GM23338 (cell line): ENCODE results near the gene GABRA1. TPM values are rescaled to one million over a fixed set of nuclear protein-coding genes. Genes with fewer than 3 reads are reported as not detected.

ENCODE experiments used
- ATAC-seq: fragments of 200-7000 bp; cut with Tn5 transposase; 3 replicates; pipeline ENCODE4 v1.9.1; 2020
- DNase-seq: peaks from one replicate; pipeline ENCODE4 v3.0.0-alpha.2; 2015; ENCODE audit warnings: low spot score
- H2AFZ ChIP-seq: fragments of 200-600 bp; sonication (generic); 2 replicates; pipeline ENCODE4 v1.8.0; 2016; ENCODE audit warnings: antibody characterized with exemption, mild to moderate bottlenecking, moderate library complexity
- H3F3A ChIP-seq: fragments of 200-600 bp; sonication (generic); replicated peaks from 2 replicates; pipeline ENCODE4 v1.8.0; 2017; ENCODE audit warnings: antibody characterized with exemption, mixed run types, low read depth
- H3K27ac ChIP-seq: fragments of 200-600 bp; sonication (generic); 2 replicates; pipeline ENCODE4 v1.6.1; 2016; ENCODE audit warnings: low read depth
- H3K27me3 ChIP-seq: fragments of 200-600 bp; sonication (generic); 2 replicates; pipeline ENCODE4 v1.8.0; 2016; ENCODE audit warnings: mild to moderate bottlenecking, mixed run types, moderate library complexity; ENCODE audit not compliant: insufficient read depth
- H3K36me3 ChIP-seq: fragments of 200-600 bp; sonication (generic); 2 replicates; pipeline ENCODE4 v1.8.0; 2016; ENCODE audit warnings: mild to moderate bottlenecking; ENCODE audit not compliant: insufficient read depth
- H3K4me1 ChIP-seq: fragments of 200-600 bp; sonication (generic); 2 replicates; pipeline ENCODE4 v1.8.0; 2016; ENCODE audit warnings: mild to moderate bottlenecking, moderate library complexity; ENCODE audit not compliant: insufficient read depth
- H3K4me2 ChIP-seq: fragments of 200-600 bp; sonication (generic); 2 replicates; pipeline ENCODE4 v1.7.1; 2017; ENCODE audit warnings: mixed run types
- H3K4me3 ChIP-seq: fragments of 200-600 bp; sonication (generic); 2 replicates; pipeline ENCODE4 v1.6.1; 2016; ENCODE audit warnings: mixed run types
- H3K79me2 ChIP-seq: fragments of 200-600 bp; sonication (generic); replicated peaks from 2 replicates; pipeline ENCODE4 v1.8.0; 2017; ENCODE audit warnings: mild to moderate bottlenecking; ENCODE audit not compliant: insufficient read depth
- H3K9me2 ChIP-seq: fragments of 200-600 bp; sonication (generic); 2 replicates; pipeline ENCODE4 v1.8.0; 2017; ENCODE audit not compliant: insufficient read depth
- H4K20me1 ChIP-seq: fragments of 200-600 bp; sonication (generic); replicated peaks from 2 replicates; pipeline ENCODE4 v1.8.0; 2017; ENCODE audit warnings: mild to moderate bottlenecking; ENCODE audit not compliant: insufficient read depth
- H3K27ac Mint-ChIP-seq: 2 replicates; pipeline ENCODE4 v1.8.0; 2020; ENCODE audit warnings: inconsistent platforms, mild to moderate bottlenecking, moderate library complexity, mixed read lengths
- H3K27me3 Mint-ChIP-seq: 3 replicates; pipeline ENCODE4 v1.8.0; 2022; ENCODE audit warnings: low read depth, mild to moderate bottlenecking, moderate library complexity, mixed read lengths, inconsistent platforms; ENCODE audit not compliant: insufficient read depth, poor library complexity
- H3K36me3 Mint-ChIP-seq: 3 replicates; pipeline ENCODE4 v1.8.0; 2021; ENCODE audit warnings: low read depth, mild to moderate bottlenecking, inconsistent platforms, moderate library complexity, mixed read lengths
- H3K4me1 Mint-ChIP-seq: 3 replicates; pipeline ENCODE4 v1.8.0; 2020; ENCODE audit warnings: mild to moderate bottlenecking, inconsistent platforms, mixed read lengths
- H3K4me3 Mint-ChIP-seq: 3 replicates; pipeline ENCODE4 v1.8.0; 2021; ENCODE audit warnings: moderate library complexity, mild to moderate bottlenecking, inconsistent platforms, mixed read lengths
- H3K9me3 Mint-ChIP-seq: 3 replicates; pipeline ENCODE4 v1.8.0; 2020; ENCODE audit warnings: moderate library complexity, mild to moderate bottlenecking, inconsistent platforms, mixed read lengths
- CREB1 ChIP-seq: fragments of 250-450 bp; sonication (Bioruptor Pico); IDR thresholded peaks from 2 replicates; pipeline ENCODE4 v1.5.0; 2020; ENCODE audit warnings: low read depth, mild to moderate bottlenecking, moderate library complexity
- EZH2 ChIP-seq: fragments of 200-600 bp; sonication (generic); IDR thresholded peaks from one replicate; pipeline ENCODE4 v1.8.0; 2017; ENCODE audit warnings: antibody characterized with exemption, mild to moderate bottlenecking, low read depth; ENCODE audit not compliant: unreplicated experiment
- EZH2phosphoT487 ChIP-seq: fragments of 200-600 bp; sonication (generic); IDR thresholded peaks from one replicate; pipeline ENCODE4 v1.8.1; 2018; ENCODE audit warnings: antibody characterized with exemption; ENCODE audit not compliant: unreplicated experiment
- JUNB ChIP-seq: IDR thresholded peaks from one replicate; pipeline ENCODE4 v1.6.1; 2016; ENCODE audit warnings: antibody characterized with exemption; ENCODE audit not compliant: unreplicated experiment
- NANOG ChIP-seq: IDR thresholded peaks from 2 replicates; pipeline ENCODE4 v1.6.1; 2016; ENCODE audit warnings: antibody characterized with exemption, borderline replicate concordance
- POLR2AphosphoS5 ChIP-seq: IDR thresholded peaks from 2 replicates; pipeline ENCODE4 v1.6.1; 2016; ENCODE audit warnings: antibody characterized with exemption, low read depth
- REST ChIP-seq: IDR thresholded peaks from one replicate; pipeline ENCODE4 v1.6.1; 2018; ENCODE audit warnings: antibody characterized with exemption; ENCODE audit not compliant: unreplicated experiment
- STAT1 ChIP-seq: IDR thresholded peaks from one replicate; pipeline ENCODE4 v1.6.1; 2016; ENCODE audit warnings: antibody characterized with exemption; ENCODE audit not compliant: unreplicated experiment
- ZNF331 ChIP-seq: fragments of 250-450 bp; sonication (Bioruptor Pico); IDR thresholded peaks from 2 replicates; pipeline ENCODE4 v1.5.0; 2020; ENCODE audit warnings: low read depth, mild to moderate bottlenecking, moderate library complexity
- ZNF462 ChIP-seq: fragments of 250-450 bp; sonication (Bioruptor Pico); IDR thresholded peaks from 2 replicates; pipeline ENCODE4 v1.5.0; 2020; ENCODE audit warnings: mild to moderate bottlenecking, moderate library complexity
- polyA plus RNA-seq: library from polyadenylated mRNA; unstranded; fragments of >200 nt; fragmentation: Nextera tagmentation; extraction: Ambion mirVana; gene quantifications from 2 replicates; pipeline ENCODE4 v1.2.1, GENCODE V29; 2016
- total RNA-seq: library from RNA; depleted of rRNA; stranded (reverse); fragments of >200 nt; shearing (Covaris generic); gene quantifications from 2 replicates; pipeline ENCODE4 v1.2.3, GENCODE V29; 2014
- TF ChIP-seq, protein P1 (sequence below), 2 experiments: fragments of 200-600 bp in 1 of 2; sonication (generic) in 1 of 2; conservative IDR thresholded peaks; 2 replicates each; pipeline versions ENCODE4 v1.5.1 to v1.6.1; 2016 to 2017; ENCODE audit warnings: antibody characterized with exemption in 2 of 2, low read depth in 2 of 2, mild to moderate bottlenecking in 2 of 2, moderate library complexity in 1 of 2
- TF ChIP-seq, protein P2 (sequence below): IDR thresholded peaks from 2 replicates; pipeline ENCODE4 v1.6.1; 2016; ENCODE audit warnings: antibody characterized with exemption

Gene GABRA1
- total and polyA plus RNA-seq, 2 experiments from 2014 or later, result 0.52 TPM

GRCh38 chr5:161900981-161901380 is 53.1 kb downstream of the GABRA1 start:
- Mint-ChIP-seq H3K4me1 (no peaks in the 10 kb centered on the region), H3K36me3 (no peaks in the 10 kb centered on the region)
- no peak overlapping the region for H2AFZ ChIP-seq

More at GRCh38 chr5:161900981-161901380, 53.1 kb downstream of the GABRA1 start:
- Histone ChIP-seq H4K20me1 (no peaks in the 10 kb centered on the region), H3K27ac (no peak overlapping the region), H3K79me2 (no peaks in the 10 kb centered on the region), H3K9me2 (no peaks in the 10 kb centered on the region), H3K4me1 (no peaks in the 10 kb centered on the region), H3K4me2 (no peak overlapping the region), H3K36me3 (no peaks in the 10 kb centered on the region), H3K27me3 (no peaks in the 10 kb centered on the region), H3K4me3 (no peak overlapping the region), H3F3A (no peaks in the 10 kb centered on the region)
- Mint-ChIP-seq H3K4me3 (no peak overlapping the region), H3K27ac (no peak overlapping the region), H3K27me3 (no peaks in the 10 kb centered on the region), H3K9me3 (no peaks in the 10 kb centered on the region)
- no peak for DNase-seq
- no peak for TF ChIP-seq EZH2
- no peak for TF ChIP-seq CREB1 (CRISPR knock-in tag)
- TF ChIP-seq JUNB, result no peak
- TF ChIP-seq, protein P1, sequence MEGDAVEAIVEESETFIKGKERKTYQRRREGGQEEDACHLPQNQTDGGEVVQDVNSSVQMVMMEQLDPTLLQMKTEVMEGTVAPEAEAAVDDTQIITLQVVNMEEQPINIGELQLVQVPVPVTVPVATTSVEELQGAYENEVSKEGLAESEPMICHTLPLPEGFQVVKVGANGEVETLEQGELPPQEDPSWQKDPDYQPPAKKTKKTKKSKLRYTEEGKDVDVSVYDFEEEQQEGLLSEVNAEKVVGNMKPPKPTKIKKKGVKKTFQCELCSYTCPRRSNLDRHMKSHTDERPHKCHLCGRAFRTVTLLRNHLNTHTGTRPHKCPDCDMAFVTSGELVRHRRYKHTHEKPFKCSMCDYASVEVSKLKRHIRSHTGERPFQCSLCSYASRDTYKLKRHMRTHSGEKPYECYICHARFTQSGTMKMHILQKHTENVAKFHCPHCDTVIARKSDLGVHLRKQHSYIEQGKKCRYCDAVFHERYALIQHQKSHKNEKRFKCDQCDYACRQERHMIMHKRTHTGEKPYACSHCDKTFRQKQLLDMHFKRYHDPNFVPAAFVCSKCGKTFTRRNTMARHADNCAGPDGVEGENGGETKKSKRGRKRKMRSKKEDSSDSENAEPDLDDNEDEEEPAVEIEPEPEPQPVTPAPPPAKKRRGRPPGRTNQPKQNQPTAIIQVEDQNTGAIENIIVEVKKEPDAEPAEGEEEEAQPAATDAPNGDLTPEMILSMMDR (conservative IDR thresholded peaks at IDR 0.05; ENCODE audit: low read depth in 2 of 2), result no peak
- no peak for TF ChIP-seq ZNF331 (CRISPR knock-in tag)
- TF ChIP-seq STAT1, result no peak
- TF ChIP-seq EZH2phosphoT487, result no peak
- TF ChIP-seq ZNF462 (CRISPR knock-in tag), result no peak
- no peak for TF ChIP-seq REST
- TF ChIP-seq, protein P2, sequence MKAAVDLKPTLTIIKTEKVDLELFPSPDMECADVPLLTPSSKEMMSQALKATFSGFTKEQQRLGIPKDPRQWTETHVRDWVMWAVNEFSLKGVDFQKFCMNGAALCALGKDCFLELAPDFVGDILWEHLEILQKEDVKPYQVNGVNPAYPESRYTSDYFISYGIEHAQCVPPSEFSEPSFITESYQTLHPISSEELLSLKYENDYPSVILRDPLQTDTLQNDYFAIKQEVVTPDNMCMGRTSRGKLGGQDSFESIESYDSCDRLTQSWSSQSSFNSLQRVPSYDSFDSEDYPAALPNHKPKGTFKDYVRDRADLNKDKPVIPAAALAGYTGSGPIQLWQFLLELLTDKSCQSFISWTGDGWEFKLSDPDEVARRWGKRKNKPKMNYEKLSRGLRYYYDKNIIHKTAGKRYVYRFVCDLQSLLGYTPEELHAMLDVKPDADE, result no peak
- TF ChIP-seq NANOG, result no peak
- no peak for TF ChIP-seq POLR2AphosphoS5
- no peak for ATAC-seq
